Activated CD8-positive, alpha-beta memory T cell treated with anti-CD3 and anti-CD28 coated beads, Interleukin-2, amount 50 U/mL, for 48 hours (primary cell): ENCODE measurements around the gene CWH43.
"Not testable (repeated sequence)": the region's sequence is repeated elsewhere in the genome, so short reads cannot be mapped to it uniquely, and the experiment has no call there.

Experiments
- DNase-seq: peaks from one replicate; pipeline ENCODE4 v3.0.0-alpha.2; 2020

The CWH43 gene

GRCh38 chr4:48985976-48986653, at the start of gene CWH43:
Gene CWH43, plus strand, starts transcription at chr4:48986275. Its CDS starts 155 bp downstream, at chr4:48986430.
- DNase-seq = no peak

GRCh38 chr4:48937033-48937432, 49.0 kb upstream of the CWH43 start:
- DNase-seq = no peak

GRCh38 chr4:48938831-48939230, 47.2 kb upstream of the CWH43 start:
- DNase-seq = no peak

GRCh38 chr4:48939785-48940184, 46.3 kb upstream of the CWH43 start:
- DNase-seq = no peak

- no peak for DNase-seq
These were observed 42.7 kb upstream of the CWH43 start for GRCh38 chr4:48943387-48943786.

- DNase-seq = no peak
These were observed 41.8 kb upstream of the CWH43 start for GRCh38 chr4:48944252-48944651.

GRCh38 chr4:48944756-48945241, 41.3 kb upstream of the CWH43 start:
- DNase-seq = peak; percentile 75

- DNase-seq = no peak
These were observed 40.1 kb upstream of the CWH43 start for GRCh38 chr4:48945981-48946380.

GRCh38 chr4:48947731-48948130, 38.3 kb upstream of the CWH43 start:
- DNase-seq = no peak

GRCh38 chr4:48949086-48949485, 37.0 kb upstream of the CWH43 start:
- no peak for DNase-seq

GRCh38 chr4:48949518-48950219, 36.4 kb upstream of the CWH43 start:
- no peak for DNase-seq

GRCh38 chr4:48954314-48954713, 31.8 kb upstream of the CWH43 start:
- no peak for DNase-seq

- not testable (repeated sequence) for DNase-seq
These were observed 28.7 kb upstream of the CWH43 start for GRCh38 chr4:48957366-48957765.

- DNase-seq = no peak
These were observed 27.5 kb upstream of the CWH43 start for GRCh38 chr4:48958582-48958981.

GRCh38 chr4:48960988-48961635, 25.0 kb upstream of the CWH43 start:
- no peak for DNase-seq

- no peak for DNase-seq
These were observed 23.4 kb upstream of the CWH43 start for GRCh38 chr4:48962636-48963035.

- DNase-seq = peak; percentile 69
These were observed 22.9 kb upstream of the CWH43 start for GRCh38 chr4:48963042-48963679.

GRCh38 chr4:48967101-48967500, 19.0 kb upstream of the CWH43 start:
- DNase-seq = no peak

- DNase-seq = no peak
These were observed 18.4 kb upstream of the CWH43 start for GRCh38 chr4:48967631-48968030.

- no peak for DNase-seq
These were observed 17.3 kb upstream of the CWH43 start for GRCh38 chr4:48968814-48969213.

GRCh38 chr4:48970471-48970921, 15.6 kb upstream of the CWH43 start:
- no peak for DNase-seq

- no peak for DNase-seq
These were observed 11.0 kb upstream of the CWH43 start for GRCh38 chr4:48974979-48975640.

GRCh38 chr4:48976041-48976440, 10.0 kb upstream of the CWH43 start:
- DNase-seq = no peak
